Measurements from ENCODE around the gene CCL24.

DNA sequence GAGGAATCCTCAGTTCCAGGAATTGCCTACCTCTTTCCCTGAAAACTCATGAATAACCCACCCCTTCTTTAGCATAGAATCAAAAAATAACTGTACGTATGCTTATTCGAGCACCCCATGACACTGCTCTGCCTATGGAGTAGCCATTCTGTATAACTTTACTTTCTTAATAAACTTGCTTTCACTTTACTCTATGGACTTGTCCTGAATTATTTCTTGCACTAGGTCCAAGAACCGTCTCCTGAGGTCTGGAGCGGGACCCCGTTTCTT lies 11.1 kb downstream of the CCL24 start:
- TF ChIP-seq EP300 (IDR thresholded peaks at IDR 0.05; ENCODE audit: borderline replicate concordance): no peak
- TF ChIP-seq TAF1 (IDR thresholded peaks at IDR 0.05; ENCODE audit: low read depth): no peak
- no peak for TF ChIP-seq CEBPB (IDR thresholded peaks at IDR 0.05)
- no peak for TF ChIP-seq REST (IDR thresholded peaks at IDR 0.05; ENCODE audit: low read depth)
- TF ChIP-seq TCF12 (IDR thresholded peaks at IDR 0.05; ENCODE audit: low read depth): no peak
- TF ChIP-seq RAD21 (IDR thresholded peaks at IDR 0.05; ENCODE audit: low read depth): no peak
- no peak for TF ChIP-seq ZBTB7A (IDR thresholded peaks at IDR 0.05; ENCODE audit: low read depth)
- no peak for TF ChIP-seq FOXM1 (IDR thresholded peaks at IDR 0.05; ENCODE audit: borderline replicate concordance, low read depth)
- TF ChIP-seq, protein P1, sequence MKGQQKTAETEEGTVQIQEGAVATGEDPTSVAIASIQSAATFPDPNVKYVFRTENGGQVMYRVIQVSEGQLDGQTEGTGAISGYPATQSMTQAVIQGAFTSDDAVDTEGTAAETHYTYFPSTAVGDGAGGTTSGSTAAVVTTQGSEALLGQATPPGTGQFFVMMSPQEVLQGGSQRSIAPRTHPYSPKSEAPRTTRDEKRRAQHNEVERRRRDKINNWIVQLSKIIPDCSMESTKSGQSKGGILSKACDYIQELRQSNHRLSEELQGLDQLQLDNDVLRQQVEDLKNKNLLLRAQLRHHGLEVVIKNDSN (IDR thresholded peaks at IDR 0.05): no peak
- TF ChIP-seq NFIC (IDR thresholded peaks at IDR 0.05): no peak
- no peak for TF ChIP-seq TEAD4 (IDR thresholded peaks at IDR 0.05)

All from Ishikawa (cell line).